ENCODE data around the gene GALNT10. TPM values are rescaled to one million over a fixed set of nuclear protein-coding genes. Genes with fewer than 3 reads are reported as not detected.

Gene GALNT10
- total and polyA plus RNA-seq, 2 of the 4 experiments (the other 2 are of a cell fraction): 46.2 to 67.0 TPM

DNA sequence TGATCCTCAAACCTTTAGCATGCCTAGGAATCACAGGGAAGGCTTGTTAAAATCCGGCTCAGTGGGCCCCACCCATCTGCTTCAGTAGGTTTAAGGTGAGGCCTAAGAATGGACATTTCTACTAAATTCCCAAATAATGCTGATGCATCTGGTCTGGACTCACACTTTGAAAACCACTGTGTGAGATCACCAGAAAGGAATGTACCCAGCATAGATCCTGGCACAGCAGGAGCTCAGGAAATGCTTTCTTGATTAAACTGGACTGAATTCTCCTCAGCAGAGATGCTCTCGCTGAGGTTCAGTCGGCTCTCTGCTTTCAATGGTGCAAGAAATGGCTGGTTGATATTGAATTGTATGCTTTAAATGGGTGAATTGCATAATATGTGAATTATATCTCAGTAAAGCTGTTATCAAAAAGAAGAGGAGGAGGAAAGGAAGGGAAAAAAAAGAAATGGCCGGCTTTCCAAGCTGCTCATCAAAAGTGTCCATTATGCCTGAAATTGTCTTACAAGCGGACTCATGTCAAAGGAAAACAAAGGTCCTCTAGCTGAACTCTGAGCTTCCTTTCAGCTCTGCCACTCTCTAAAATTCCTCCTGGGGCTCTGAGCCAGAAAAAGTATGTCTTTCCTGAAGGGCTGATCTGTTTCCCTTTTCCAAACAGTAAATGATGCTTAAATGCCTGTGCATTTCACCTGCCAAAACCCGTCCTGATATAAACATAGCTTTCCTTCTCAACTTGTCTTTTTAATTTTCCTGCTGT, 177.7 kb downstream of the GALNT10 start:
- peak overlapping the region; percentile 68 to 77; a peak in 3 of 4 replicates for H4K8ac ChIP-seq (ENCODE audit: low read depth in 2 of 2, low read length in 2 of 2)
- 83% methylated on average over 1 of the region's 6 CpGs; no CpG with 5 or more reads in 1 of the 2 experiments for WGBS, 2 experiments (ENCODE audit: extremely low coverage in 2 of 2, insufficient read length in 1 of 2)
- POLR2A ChIA-PET (ENCODE audit: unreplicated experiment): interaction anchor here (0.6 to 0.7 kb wide), 2 partner anchors 121 to 171 kb away, joined by 3 to 6 read pairs; no protein-coding TSS in a partner anchor
- H4K91ac ChIP-seq (ENCODE audit: insufficient read depth, low read depth, low read length): peak overlapping the region; percentile 82
- H3K23ac ChIP-seq (ENCODE audit: low read depth, low read length): peak overlapping the region; percentile 15; the same call in 1 of the 2 replicates
- DNase-seq (peak; percentile 95), ATAC-seq (ENCODE audit: low read depth) (peak; percentile 70)
- peak overlapping the region; percentile 75 for H3K4ac ChIP-seq (ENCODE audit: low read depth, low read length)
- H3K4me3 ChIP-seq (ENCODE audit: insufficient read depth, low read depth, low read length): no peak overlapping the region
- CTCF ChIA-PET: interaction anchor here (0.6 to 1.0 kb wide), 2 partner anchors 82 to 296 kb away, joined by 3 to 4 read pairs; no protein-coding TSS in a partner anchor
- H3K18ac ChIP-seq (ENCODE audit: low read depth, low read length): peak overlapping the region; percentile 59; the same call in 1 of the 2 replicates
- H2AK5ac ChIP-seq (ENCODE audit: low read depth, low read length): peak overlapping the region; percentile 90; the same call in 1 of the 2 replicates
- dilution Hi-C loops (cut with HindIII; ENCODE audit: low sequenced_read_pairs, unreplicated experiment) (no loop called here), intact Hi-C loops (cut with micrococcal nuclease) (loop anchor here (5.0 kb wide), 1 partner anchor 81 kb away; no protein-coding TSS in a partner anchor), in situ Hi-C loops (cut with MboI; ENCODE audit: low sequenced_read_pairs) (no loop called here)
- H2BK5ac ChIP-seq (ENCODE audit: low read depth, low read length, poor library complexity, severe bottlenecking): peak overlapping the region; percentile 87
- H3K27me3 ChIP-seq (ENCODE audit: control insufficient read depth, insufficient read depth, low read length): no peaks in the 10 kb centered on the region
- peak overlapping the region; percentile 53 for H3K14ac ChIP-seq (replicated peaks; ENCODE audit: low read depth, low read length)
- H2AK9ac ChIP-seq (replicated peaks; ENCODE audit: low read depth, low read length, poor library complexity): no peak overlapping the region
- no TSS peak for BruUV-seq (replicated peaks)
- no peaks in the 10 kb centered on the region for H3K9me3 ChIP-seq (ENCODE audit: control insufficient read depth, insufficient read depth, low read length)
- H4K5ac ChIP-seq (ENCODE audit: low read depth, low read length): 0 out of 2 replicates have a peak overlapping the region, but pooled peaks have one; percentile 4
- no peak overlapping the region for H3K9ac ChIP-seq (ENCODE audit: low read depth, low read length)
- no peak overlapping the region for H2AFZ ChIP-seq (replicated peaks; ENCODE audit: low read length, poor library complexity)
- no peaks in the 10 kb centered on the region for H4K20me1 ChIP-seq (ENCODE audit: insufficient read depth, low read length)
- H2BK15ac ChIP-seq (ENCODE audit: low read depth, low read length): peak overlapping the region; percentile 84; the same call in 2 of the 3 replicates
- peak overlapping the region; percentile 48; the same call in 1 of the 2 replicates for H3K4me2 ChIP-seq (ENCODE audit: low read depth, low read length)
- peaks cover 51% of the 10 kb centered on the region for H3K9me1 ChIP-seq (ENCODE audit: insufficient read depth, low read length)
- no peaks in the 10 kb centered on the region for H3K36me3 ChIP-seq (ENCODE audit: control insufficient read depth, insufficient read depth, low read length)
- H3K56ac ChIP-seq (ENCODE audit: extremely low read depth, insufficient read depth, low read length): peak overlapping the region; percentile 77; the same call in 1 of the 2 replicates
- H3K79me1 ChIP-seq (ENCODE audit: low read depth in 1 of 2, low read length in 2 of 2): peaks cover 25 to 77% of the 10 kb centered on the region in 2 experiments
- H3K27ac ChIP-seq (ENCODE audit: insufficient read depth, low read length): peak overlapping the region; percentile 78; the same call in 1 of the 2 replicates
- no peak for TF ChIP-seq SMC3 (IDR thresholded peaks at IDR 0.05; ENCODE audit: low read depth, low read length)
- peak; percentile 48 for TF ChIP-seq RCOR1 (IDR thresholded peaks at IDR 0.05; ENCODE audit: insufficient replicate concordance, low read length)
- TF ChIP-seq MXI1 (IDR thresholded peaks at IDR 0.05; ENCODE audit: borderline replicate concordance, low read depth, low read length): no peak
- peak; percentile 92 for TF ChIP-seq MAFK (IDR thresholded peaks at IDR 0.05; ENCODE audit: low read depth, low read length)
- peak; percentile 57 for TF ChIP-seq NFE2L2 (IDR thresholded peaks at IDR 0.05; ENCODE audit: low read depth, low read length)
- no peak for TF ChIP-seq CHD1 (IDR thresholded peaks at IDR 0.05; ENCODE audit: low read depth, low read length)
- TF ChIP-seq CEBPB (IDR thresholded peaks at IDR 0.05; ENCODE audit: low read depth, low read length): peak; percentile 77
- 0 out of 2 replicates have a peak, but pooled peaks have one; percentile 3 for TF ChIP-seq FOS (IDR thresholded peaks at IDR 0.05; ENCODE audit: low read depth, low read length)
- no peak for TF ChIP-seq RFX5 (IDR thresholded peaks at IDR 0.05; ENCODE audit: low read depth, low read length)
- H2BK20ac ChIP-seq (ENCODE audit: low read depth, low read length): peak overlapping the region; percentile 86
- H3K4me1 ChIP-seq (ENCODE audit: control insufficient read depth, insufficient read depth, low read length): peaks cover 36% of the 10 kb centered on the region
- peak overlapping the region; percentile 85 for H2BK120ac ChIP-seq (ENCODE audit: low read depth, low read length)

Measured in IMR-90 (cell line).